ENCODE measurements around the gene KIDINS220. TPM values are rescaled to one million over a fixed set of nuclear protein-coding genes. Genes with fewer than 3 reads are reported as not detected.
A peak's percentile ranks its signal among the peaks of the same experiment; 100 is the strongest.

Gene KIDINS220
- total RNA-seq, 2 experiments from 2014 or later = 22.3 to 22.8 TPM

GRCh38 chr2:8725838-8726237 lies 111.6 kb downstream of the KIDINS220 start:
- no peak overlapping the region for H3K27ac Mint-ChIP-seq
- H3K9me3 Mint-ChIP-seq = no peaks in the 10 kb centered on the region
- H3K27me3 Mint-ChIP-seq = no peaks in the 10 kb centered on the region
- DNase-seq = no peak
- no peak overlapping the region for H3K4me3 Mint-ChIP-seq
- no peaks in the 10 kb centered on the region for H3K4me1 Mint-ChIP-seq
- peaks cover 12% of the 10 kb centered on the region for H3K36me3 Mint-ChIP-seq

GRCh38 chr2:8722986-8723385 lies 114.4 kb downstream of the KIDINS220 start:
- Mint-ChIP-seq H3K4me3 (no peak overlapping the region), H3K27me3 (no peaks in the 10 kb centered on the region), H3K9me3 (no peaks in the 10 kb centered on the region), H3K27ac (no peak overlapping the region), H3K4me1 (no peaks in the 10 kb centered on the region), H3K36me3 (no peaks in the 10 kb centered on the region)
- no peak for DNase-seq

GRCh38 chr2:8721410-8721809 lies 116.0 kb downstream of the KIDINS220 start:
- H3K27me3 Mint-ChIP-seq = peaks cover 6% of the 10 kb centered on the region
- no peak overlapping the region for H3K27ac Mint-ChIP-seq
- DNase-seq = no peak
- no peaks in the 10 kb centered on the region for H3K4me1 Mint-ChIP-seq
- no peak overlapping the region for H3K4me3 Mint-ChIP-seq
- H3K9me3 Mint-ChIP-seq = peaks cover 3% of the 10 kb centered on the region
- no peaks in the 10 kb centered on the region for H3K36me3 Mint-ChIP-seq

- H3K27me3 Mint-ChIP-seq = peaks cover 6% of the 10 kb centered on the region
Measured at GRCh38 chr2:8720741-8721140, 116.7 kb downstream of the KIDINS220 start.

GRCh38 chr2:8719528-8719927 lies 117.9 kb downstream of the KIDINS220 start:
- H3K27ac Mint-ChIP-seq = no peak overlapping the region
- H3K4me1 Mint-ChIP-seq = no peaks in the 10 kb centered on the region
- H3K9me3 Mint-ChIP-seq = peaks cover 11% of the 10 kb centered on the region
- H3K27me3 Mint-ChIP-seq = peaks cover 6% of the 10 kb centered on the region
- no peak for DNase-seq
- H3K4me3 Mint-ChIP-seq = no peak overlapping the region
- no peaks in the 10 kb centered on the region for H3K36me3 Mint-ChIP-seq

More at GRCh38 chr2:8720741-8721140, 116.7 kb downstream of the KIDINS220 start:
- H3K27ac Mint-ChIP-seq = no peak overlapping the region
- H3K9me3 Mint-ChIP-seq = peaks cover 8% of the 10 kb centered on the region
- DNase-seq = no peak
- H3K4me1 Mint-ChIP-seq = no peaks in the 10 kb centered on the region
- no peaks in the 10 kb centered on the region for H3K36me3 Mint-ChIP-seq
- no peak overlapping the region for H3K4me3 Mint-ChIP-seq

GRCh38 chr2:8714971-8715370 lies 122.4 kb downstream of the KIDINS220 start:
- H3K4me1 Mint-ChIP-seq = no peaks in the 10 kb centered on the region
- no peak for DNase-seq
- H3K27ac Mint-ChIP-seq = no peak overlapping the region
- peaks cover 12% of the 10 kb centered on the region for H3K27me3 Mint-ChIP-seq
- H3K9me3 Mint-ChIP-seq = peaks cover 11% of the 10 kb centered on the region
- no peak overlapping the region for H3K4me3 Mint-ChIP-seq
- no peaks in the 10 kb centered on the region for H3K36me3 Mint-ChIP-seq

- Mint-ChIP-seq H3K27ac (no peak overlapping the region), H3K4me3 (no peak overlapping the region), H3K9me3 (peaks cover 11% of the 10 kb centered on the region), H3K27me3 (peaks cover 12% of the 10 kb centered on the region), H3K4me1 (no peaks in the 10 kb centered on the region), H3K36me3 (no peaks in the 10 kb centered on the region)
- DNase-seq = no peak
Measured at GRCh38 chr2:8714283-8714682, 123.1 kb downstream of the KIDINS220 start.

GRCh38 chr2:8710951-8711350 lies 126.5 kb downstream of the KIDINS220 start:
- Mint-ChIP-seq H3K9me3 (peaks cover 5% of the 10 kb centered on the region), H3K27ac (no peak overlapping the region), H3K4me3 (no peak overlapping the region), H3K4me1 (no peaks in the 10 kb centered on the region), H3K36me3 (no peaks in the 10 kb centered on the region), H3K27me3 (peaks cover 6% of the 10 kb centered on the region)
- no peak for DNase-seq

- no peak overlapping the region for H3K4me3 Mint-ChIP-seq
- no peaks in the 10 kb centered on the region for H3K4me1 Mint-ChIP-seq
Measured at GRCh38 chr2:8709611-8710010, 127.8 kb downstream of the KIDINS220 start.

GRCh38 chr2:8704906-8705305 lies 132.5 kb downstream of the KIDINS220 start:
- H3K9me3 Mint-ChIP-seq = no peaks in the 10 kb centered on the region
- no peaks in the 10 kb centered on the region for H3K36me3 Mint-ChIP-seq
- H3K4me3 Mint-ChIP-seq = no peak overlapping the region
- H3K27me3 Mint-ChIP-seq = no peaks in the 10 kb centered on the region
- H3K27ac Mint-ChIP-seq = no peak overlapping the region
- no peak for DNase-seq
- no peaks in the 10 kb centered on the region for H3K4me1 Mint-ChIP-seq

More at GRCh38 chr2:8709611-8710010, 127.8 kb downstream of the KIDINS220 start:
- H3K27me3 Mint-ChIP-seq = peaks cover 6% of the 10 kb centered on the region
- no peaks in the 10 kb centered on the region for H3K9me3 Mint-ChIP-seq
- no peak for DNase-seq
- H3K36me3 Mint-ChIP-seq = no peaks in the 10 kb centered on the region
- no peak overlapping the region for H3K27ac Mint-ChIP-seq

GRCh38 chr2:8701681-8702379 lies 135.6 kb downstream of the KIDINS220 start:
- Mint-ChIP-seq H3K4me1 (no peaks in the 10 kb centered on the region), H3K4me3 (no peak overlapping the region), H3K27me3 (no peaks in the 10 kb centered on the region), H3K36me3 (no peaks in the 10 kb centered on the region), H3K9me3 (peaks cover 4% of the 10 kb centered on the region), H3K27ac (no peak overlapping the region)
- no peak for DNase-seq

GRCh38 chr2:8699839-8700238 lies 137.6 kb downstream of the KIDINS220 start:
- Mint-ChIP-seq H3K4me1 (no peaks in the 10 kb centered on the region), H3K36me3 (no peaks in the 10 kb centered on the region), H3K27me3 (no peaks in the 10 kb centered on the region), H3K9me3 (peaks cover 4% of the 10 kb centered on the region), H3K27ac (no peak overlapping the region), H3K4me3 (no peak overlapping the region)
- DNase-seq = no peak

GRCh38 chr2:8697190-8697589 lies 140.2 kb downstream of the KIDINS220 start:
- Mint-ChIP-seq H3K4me1 (peaks cover 2% of the 10 kb centered on the region), H3K4me3 (no peak overlapping the region), H3K9me3 (peaks cover 4% of the 10 kb centered on the region), H3K27ac (no peak overlapping the region), H3K27me3 (peaks cover 10% of the 10 kb centered on the region), H3K36me3 (no peaks in the 10 kb centered on the region)
- DNase-seq = no peak

- no peaks in the 10 kb centered on the region for H3K36me3 Mint-ChIP-seq
- peaks cover 2% of the 10 kb centered on the region for H3K4me1 Mint-ChIP-seq
- no peak overlapping the region for H3K27ac Mint-ChIP-seq
- no peak overlapping the region for H3K4me3 Mint-ChIP-seq
- DNase-seq = no peak
- H3K9me3 Mint-ChIP-seq = peaks cover 4% of the 10 kb centered on the region
- H3K27me3 Mint-ChIP-seq = peaks cover 22% of the 10 kb centered on the region
Measured at GRCh38 chr2:8694737-8695136, 142.7 kb downstream of the KIDINS220 start.

GRCh38 chr2:8693157-8693821 lies 144.1 kb downstream of the KIDINS220 start:
- Mint-ChIP-seq H3K9me3 (peaks cover 4% of the 10 kb centered on the region), H3K4me3 (peak overlapping the region; percentile 23), H3K4me1 (peaks cover 2% of the 10 kb centered on the region), H3K27ac (no peak overlapping the region), H3K27me3 (peaks cover 22% of the 10 kb centered on the region), H3K36me3 (no peaks in the 10 kb centered on the region)
- DNase-seq = peak; percentile 46

- H3K9me3 Mint-ChIP-seq = peaks cover under 1% of the 10 kb centered on the region
- DNase-seq = no peak
- H3K27ac Mint-ChIP-seq = no peak overlapping the region
- H3K4me1 Mint-ChIP-seq = peaks cover 2% of the 10 kb centered on the region
- H3K36me3 Mint-ChIP-seq = no peaks in the 10 kb centered on the region
- no peak overlapping the region for H3K4me3 Mint-ChIP-seq
- peaks cover 22% of the 10 kb centered on the region for H3K27me3 Mint-ChIP-seq
Measured at GRCh38 chr2:8692783-8693156, 144.6 kb downstream of the KIDINS220 start.

Measured in activated naive CD8-positive, alpha-beta T cell treated with anti-CD3 and anti-CD28 coated beads for 36 hours (primary cell).